NT2/D1 (cell line): ENCODE results near the gene HSH2D.
"Not testable (repeated sequence)": the region's sequence is repeated elsewhere in the genome, so short reads cannot be mapped to it uniquely, and the experiment has no call there.

ENCODE experiments used
- DNase-seq: peaks from one replicate; pipeline ENCODE4 v3.0.0-alpha.2; 2011; ENCODE audit warnings: low read depth, low spot score
- H3K27me3 ChIP-seq: 2 replicates; pipeline ENCODE4 v1.6.0; 2011; ENCODE audit warnings: mild to moderate bottlenecking; ENCODE audit not compliant: insufficient read length, insufficient read depth
- H3K36me3 ChIP-seq: 2 replicates; pipeline ENCODE4 v1.6.1; 2011; ENCODE audit warnings: mild to moderate bottlenecking, low read length, mixed read lengths; ENCODE audit not compliant: insufficient read depth, insufficient read length
- H3K4me1 ChIP-seq: 2 replicates; pipeline ENCODE4 v1.5.1; 2011; ENCODE audit not compliant: insufficient read depth, insufficient read length
- H3K4me3 ChIP-seq: 2 replicates; pipeline ENCODE4 v1.5.1; 2011; ENCODE audit warnings: low read depth; ENCODE audit not compliant: insufficient read length
- H3K9ac ChIP-seq: 2 replicates; pipeline ENCODE4 v1.6.0; 2011; ENCODE audit warnings: low read depth; ENCODE audit not compliant: insufficient read length
- H3K9me3 ChIP-seq: 2 replicates; pipeline ENCODE4 v1.5.1; 2011; ENCODE audit warnings: mild to moderate bottlenecking, low read length; ENCODE audit not compliant: insufficient read depth
- SUZ12 ChIP-seq: IDR thresholded peaks from 2 replicates; pipeline ENCODE4 v1.6.1; 2011; ENCODE audit not compliant: insufficient read length, insufficient read depth; ENCODE audit errors: extremely low read depth
- YY1 ChIP-seq: IDR thresholded peaks from 2 replicates; pipeline ENCODE4 v1.6.1; 2011; ENCODE audit not compliant: insufficient read length, insufficient read depth
- ZNF274 ChIP-seq: IDR thresholded peaks from 2 replicates; pipeline ENCODE4 v1.6.1; 2011; ENCODE audit warnings: mild to moderate bottlenecking, low read depth, low read length

HSH2D gene

GRCh38 chr19:16170134-16170533, 26.6 kb downstream of the HSH2D start:
- Histone ChIP-seq H3K27me3 (no peaks in the 10 kb centered on the region), H3K9ac (peak overlapping the region; percentile 32), H3K9me3 (no peaks in the 10 kb centered on the region; the same call in 1 of the 2 replicates), H3K4me1 (no peaks in the 10 kb centered on the region), H3K36me3 (no peaks in the 10 kb centered on the region), H3K4me3 (no peak overlapping the region)
- no peak for TF ChIP-seq YY1
- TF ChIP-seq SUZ12: no peak
- no peak for TF ChIP-seq ZNF274
- no peak for DNase-seq

GRCh38 chr19:16175954-16176353, 32.5 kb downstream of the HSH2D start:
- Histone ChIP-seq H3K4me3 (no peak overlapping the region), H3K27me3 (no peaks in the 10 kb centered on the region), H3K36me3 (no peaks in the 10 kb centered on the region), H3K9ac (no peak overlapping the region), H3K9me3 (no peaks in the 10 kb centered on the region; the same call in 1 of the 2 replicates), H3K4me1 (no peaks in the 10 kb centered on the region)
- no peak for DNase-seq
- no peak for TF ChIP-seq ZNF274

- not testable (repeated sequence) for DNase-seq, H3K27me3 ChIP-seq, H3K9ac ChIP-seq, H3K36me3 ChIP-seq, H3K4me1 ChIP-seq, H3K9me3 ChIP-seq, H3K4me3 ChIP-seq
These were observed 35.4 kb downstream of the HSH2D start for GRCh38 chr19:16178866-16179265.

- Histone ChIP-seq H3K27me3 (no peaks in the 10 kb centered on the region), H3K36me3 (no peaks in the 10 kb centered on the region), H3K9me3 (no peaks in the 10 kb centered on the region), H3K9ac (no peak overlapping the region), H3K4me3 (no peak overlapping the region), H3K4me1 (no peaks in the 10 kb centered on the region)
- peak; percentile 68 for DNase-seq
- TF ChIP-seq ZNF274 (no peak), SUZ12 (no peak), YY1 (no peak)
These were observed 37.1 kb downstream of the HSH2D start for GRCh38 chr19:16180611-16181010.

- no peak for TF ChIP-seq YY1
- Histone ChIP-seq H3K9ac (peak overlapping the region; percentile 78), H3K4me1 (no peaks in the 10 kb centered on the region), H3K9me3 (no peaks in the 10 kb centered on the region), H3K4me3 (peak overlapping the region; percentile 99), H3K27me3 (no peaks in the 10 kb centered on the region), H3K36me3 (peaks cover 27% of the 10 kb centered on the region)
- DNase-seq: no peak
These were observed 41.2 kb downstream of the HSH2D start for GRCh38 chr19:16184665-16185122.

GRCh38 chr19:16185123-16185767, 41.8 kb downstream of the HSH2D start, which contains the start of gene FAM32A:
Gene FAM32A (plus strand): TSS chr19:16185410. CDS start chr19:16185443, 33 bp downstream.
- TF ChIP-seq SUZ12: no peak
- TF ChIP-seq YY1: peak; percentile 82
- H3K4me1 ChIP-seq: no peaks in the 10 kb centered on the region
- peak within 1 kb of the TSS; percentile 96 for H3K9ac ChIP-seq
- DNase-seq: peak; percentile 99
- H3K36me3 ChIP-seq: peaks cover 33% of the 10 kb centered on the region
- H3K9me3 ChIP-seq: no peaks in the 10 kb centered on the region
- H3K27me3 ChIP-seq: no peaks in the 10 kb centered on the region
- peak within 1 kb of the TSS; percentile 99 for H3K4me3 ChIP-seq

- TF ChIP-seq ZNF274 (no peak), SUZ12 (no peak), YY1 (no peak)
- Histone ChIP-seq H3K4me1 (no peaks in the 10 kb centered on the region), H3K9me3 (no peaks in the 10 kb centered on the region), H3K36me3 (peaks cover 38% of the 10 kb centered on the region), H3K9ac (peak overlapping the region; percentile 96), H3K27me3 (no peaks in the 10 kb centered on the region), H3K4me3 (peak overlapping the region; percentile 99)
- DNase-seq: peak; percentile 43
These were observed 42.3 kb downstream of the HSH2D start for GRCh38 chr19:16185768-16186123.

- no peak overlapping the region for H3K4me3 ChIP-seq
- no peaks in the 10 kb centered on the region for H3K4me1 ChIP-seq
- no peaks in the 10 kb centered on the region for H3K27me3 ChIP-seq
- no peak overlapping the region for H3K9ac ChIP-seq
- no peaks in the 10 kb centered on the region for H3K9me3 ChIP-seq
- DNase-seq: no peak
- peaks cover 52% of the 10 kb centered on the region for H3K36me3 ChIP-seq
- TF ChIP-seq SUZ12: no peak
- no peak for TF ChIP-seq YY1
- TF ChIP-seq ZNF274: no peak
These were observed 45.0 kb downstream of the HSH2D start for GRCh38 chr19:16188521-16188920.
